OCI-LY1 (cell line): ENCODE results near the gene FABP1.

Source experiments
- H2AFZ ChIP-seq: fragments of 200-600 bp; sonication (generic), shearing (Covaris generic); 2 replicates; pipeline ENCODE4 v1.6.0; 2014; ENCODE audit warnings: antibody characterized with exemption, mild to moderate bottlenecking, low read length
- H3F3A ChIP-seq: fragments of 200-600 bp; sonication (generic), shearing (Covaris generic); 2 replicates; pipeline ENCODE4 v1.6.0; 2014; ENCODE audit warnings: mild to moderate bottlenecking, antibody characterized with exemption, low read length, moderate library complexity; ENCODE audit not compliant: insufficient read depth
- H3K27ac ChIP-seq: fragments of 200-600 bp; sonication (generic); 2 replicates; pipeline ENCODE4 v1.5.1; 2014; ENCODE audit warnings: low read length, mixed run types, mild to moderate bottlenecking, low read depth; ENCODE audit not compliant: poor library complexity, severe bottlenecking
- H3K27me3 ChIP-seq: fragments of 200-600 bp; sonication (generic); 2 replicates; pipeline ENCODE4 v1.6.0; 2014; ENCODE audit warnings: antibody characterized with exemption, mild to moderate bottlenecking, low read length, moderate library complexity; ENCODE audit not compliant: insufficient read depth
- H3K36me3 ChIP-seq: fragments of 200-600 bp; sonication (generic); 2 replicates; pipeline ENCODE4 v1.6.1; 2014; ENCODE audit warnings: mild to moderate bottlenecking, antibody characterized with exemption, low read length, moderate library complexity, mixed read lengths; ENCODE audit not compliant: insufficient read depth
- H3K4me1 ChIP-seq: fragments of 200-600 bp; sonication (generic); 2 replicates; pipeline ENCODE4 v1.5.1; 2014; ENCODE audit warnings: mild to moderate bottlenecking, low read length, moderate library complexity; ENCODE audit not compliant: insufficient read depth, severe bottlenecking
- H3K4me2 ChIP-seq: fragments of 200-600 bp; sonication (generic), shearing (Covaris generic); 2 replicates; pipeline ENCODE4 v1.6.1; 2014; ENCODE audit warnings: low read length
- H3K4me3 ChIP-seq: fragments of 200-600 bp; sonication (generic); 2 replicates; pipeline ENCODE4 v1.5.1; 2014; ENCODE audit warnings: low read length, low read depth, mild to moderate bottlenecking, mixed read lengths; ENCODE audit not compliant: poor library complexity, severe bottlenecking
- H3K79me2 ChIP-seq: fragments of 200-600 bp; shearing (Covaris generic); 2 replicates; pipeline ENCODE4 v1.6.1; 2016; ENCODE audit warnings: mixed run types, low read length, mixed read lengths; ENCODE audit not compliant: insufficient read depth
- H3K9ac ChIP-seq: fragments of 200-600 bp; sonication (generic), shearing (Covaris generic); 2 replicates; pipeline ENCODE4 v1.6.1; 2014; ENCODE audit warnings: mild to moderate bottlenecking, low read length, mixed read lengths
- H3K9me2 ChIP-seq: fragments of 200-600 bp; sonication (generic), shearing (Covaris generic); 2 replicates; pipeline ENCODE4 v1.6.1; 2014; ENCODE audit warnings: low read depth, mild to moderate bottlenecking, low read length, mixed read lengths
- H3K9me3 ChIP-seq: fragments of 200-600 bp; shearing (Covaris generic); 2 replicates; pipeline ENCODE4 v1.6.1; 2014; ENCODE audit warnings: low read length, mixed read lengths
- H4K20me1 ChIP-seq: fragments of 200-600 bp; sonication (generic), shearing (Covaris generic); 2 replicates; pipeline ENCODE4 v1.6.0; 2016; ENCODE audit warnings: mild to moderate bottlenecking, low read length; ENCODE audit not compliant: insufficient read depth
- EZH2 ChIP-seq: fragments of 200-600 bp; sonication (generic), shearing (Covaris generic); IDR thresholded peaks from 2 replicates; pipeline ENCODE4 v1.8.0; 2017; ENCODE audit warnings: borderline replicate concordance, mixed run types, mild to moderate bottlenecking, antibody characterized with exemption, low read length, moderate library complexity, mixed read lengths
- TF ChIP-seq, protein P1 (sequence below): fragments of 200-600 bp; sonication (generic), shearing (Covaris generic); IDR thresholded peaks from 2 replicates; pipeline ENCODE4 v1.5.1; 2017; ENCODE audit warnings: mild to moderate bottlenecking, antibody characterized with exemption, low read length, moderate library complexity, mixed read lengths

FABP1 gene

DNA sequence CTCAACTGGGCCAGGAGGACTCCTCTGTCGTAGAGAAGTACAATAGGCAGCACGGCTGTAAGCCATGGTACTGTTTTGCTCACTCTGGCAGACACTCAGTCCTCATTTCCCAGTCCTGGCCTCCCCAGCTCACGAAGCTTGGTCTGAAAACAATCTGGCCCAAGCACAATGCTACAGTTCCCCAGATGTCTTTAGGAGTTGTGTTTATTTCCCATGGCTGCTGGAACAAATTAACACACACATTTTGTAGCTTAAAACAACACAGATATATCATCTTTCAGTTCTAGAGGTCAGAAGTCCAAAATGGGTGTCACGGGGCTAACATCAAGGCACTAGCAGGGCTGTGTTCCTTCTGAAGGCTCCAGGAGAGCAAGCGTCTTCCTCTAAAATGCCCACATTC is 13.0 kb downstream of the FABP1 start:
- H3K9me3 ChIP-seq: no peaks in the 10 kb centered on the region
- H3K9ac ChIP-seq: no peak overlapping the region
- no peaks in the 10 kb centered on the region for H3K36me3 ChIP-seq
- no peaks in the 10 kb centered on the region for H3F3A ChIP-seq
- no peaks in the 10 kb centered on the region for H3K4me1 ChIP-seq
- TF ChIP-seq, protein P1, sequence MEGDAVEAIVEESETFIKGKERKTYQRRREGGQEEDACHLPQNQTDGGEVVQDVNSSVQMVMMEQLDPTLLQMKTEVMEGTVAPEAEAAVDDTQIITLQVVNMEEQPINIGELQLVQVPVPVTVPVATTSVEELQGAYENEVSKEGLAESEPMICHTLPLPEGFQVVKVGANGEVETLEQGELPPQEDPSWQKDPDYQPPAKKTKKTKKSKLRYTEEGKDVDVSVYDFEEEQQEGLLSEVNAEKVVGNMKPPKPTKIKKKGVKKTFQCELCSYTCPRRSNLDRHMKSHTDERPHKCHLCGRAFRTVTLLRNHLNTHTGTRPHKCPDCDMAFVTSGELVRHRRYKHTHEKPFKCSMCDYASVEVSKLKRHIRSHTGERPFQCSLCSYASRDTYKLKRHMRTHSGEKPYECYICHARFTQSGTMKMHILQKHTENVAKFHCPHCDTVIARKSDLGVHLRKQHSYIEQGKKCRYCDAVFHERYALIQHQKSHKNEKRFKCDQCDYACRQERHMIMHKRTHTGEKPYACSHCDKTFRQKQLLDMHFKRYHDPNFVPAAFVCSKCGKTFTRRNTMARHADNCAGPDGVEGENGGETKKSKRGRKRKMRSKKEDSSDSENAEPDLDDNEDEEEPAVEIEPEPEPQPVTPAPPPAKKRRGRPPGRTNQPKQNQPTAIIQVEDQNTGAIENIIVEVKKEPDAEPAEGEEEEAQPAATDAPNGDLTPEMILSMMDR: no peak
- TF ChIP-seq EZH2: no peak
- H3K9me2 ChIP-seq: no peaks in the 10 kb centered on the region
- H3K4me2 ChIP-seq: no peak overlapping the region
- H3K4me3 ChIP-seq: no peak overlapping the region
- no peak overlapping the region for H2AFZ ChIP-seq
- no peaks in the 10 kb centered on the region for H4K20me1 ChIP-seq
- H3K27ac ChIP-seq: no peak overlapping the region
- peaks cover 6% of the 10 kb centered on the region; the same call in 1 of the 2 replicates for H3K27me3 ChIP-seq
- no peaks in the 10 kb centered on the region for H3K79me2 ChIP-seq

GRCh38 chr2:88113069-88113468 is 14.8 kb downstream of the FABP1 start:
- peaks cover 6% of the 10 kb centered on the region; the same call in 1 of the 2 replicates for H3K27me3 ChIP-seq

GRCh38 chr2:88110830-88111229 is 17.0 kb downstream of the FABP1 start:
- H3K9me3 ChIP-seq: no peaks in the 10 kb centered on the region
- no peaks in the 10 kb centered on the region for H3K79me2 ChIP-seq
- no peak overlapping the region for H3K27ac ChIP-seq
- no peaks in the 10 kb centered on the region for H4K20me1 ChIP-seq
- no peak overlapping the region for H3K4me3 ChIP-seq
- no peak overlapping the region for H3K4me2 ChIP-seq
- no peaks in the 10 kb centered on the region for H3F3A ChIP-seq
- H3K36me3 ChIP-seq: no peaks in the 10 kb centered on the region
- no peaks in the 10 kb centered on the region for H3K9me2 ChIP-seq
- H3K27me3 ChIP-seq: no peaks in the 10 kb centered on the region
- no peaks in the 10 kb centered on the region for H3K4me1 ChIP-seq
- no peak overlapping the region for H3K9ac ChIP-seq
- no peak for TF ChIP-seq EZH2
- TF ChIP-seq, protein P1: no peak
- H2AFZ ChIP-seq: no peak overlapping the region

More at GRCh38 chr2:88113069-88113468, 14.8 kb downstream of the FABP1 start:
- no peaks in the 10 kb centered on the region for H3F3A ChIP-seq
- H3K79me2 ChIP-seq: no peaks in the 10 kb centered on the region
- no peaks in the 10 kb centered on the region for H3K36me3 ChIP-seq
- no peak overlapping the region for H3K4me3 ChIP-seq
- H3K4me2 ChIP-seq: no peak overlapping the region
- H3K9me2 ChIP-seq: no peaks in the 10 kb centered on the region
- no peak overlapping the region for H3K27ac ChIP-seq
- no peak overlapping the region for H3K9ac ChIP-seq
- no peak for TF ChIP-seq EZH2
- TF ChIP-seq, protein P1: no peak
- no peak overlapping the region for H2AFZ ChIP-seq
- H4K20me1 ChIP-seq: no peaks in the 10 kb centered on the region
- no peaks in the 10 kb centered on the region for H3K9me3 ChIP-seq
- H3K4me1 ChIP-seq: no peaks in the 10 kb centered on the region
